GM12865 (cell line): Measurements from ENCODE around the gene MGAT1.

Experiments used
- DNase-seq: peaks from one replicate; pipeline ENCODE4 v3.0.0; 2010; ENCODE audit warnings: low read depth
- H3K4me3 ChIP-seq: 2 replicates; pipeline ENCODE4 v1.5.1; 2011; ENCODE audit warnings: mild to moderate bottlenecking, low read depth, low read length, control low read depth
- CTCF ChIP-seq: IDR thresholded peaks from 2 replicates; pipeline ENCODE4 v1.5.1; 2011; ENCODE audit warnings: low read length, control low read depth, low read depth, inconsistent platforms; ENCODE audit not compliant: insufficient read depth; ENCODE audit errors: missing control alignments

The MGAT1 gene

GRCh38 chr5:180806351-180807011, 3.9 kb upstream of the MGAT1 start:
- H3K4me3 ChIP-seq, result peak overlapping the region; percentile 90
- TF ChIP-seq CTCF, result no peak
- no peak for DNase-seq

- H3K4me3 ChIP-seq, result peak overlapping the region; percentile 87
- DNase-seq, result no peak
- TF ChIP-seq CTCF, result no peak
These were observed 1.6 kb upstream of the MGAT1 start for GRCh38 chr5:180804129-180804618.

DNA sequence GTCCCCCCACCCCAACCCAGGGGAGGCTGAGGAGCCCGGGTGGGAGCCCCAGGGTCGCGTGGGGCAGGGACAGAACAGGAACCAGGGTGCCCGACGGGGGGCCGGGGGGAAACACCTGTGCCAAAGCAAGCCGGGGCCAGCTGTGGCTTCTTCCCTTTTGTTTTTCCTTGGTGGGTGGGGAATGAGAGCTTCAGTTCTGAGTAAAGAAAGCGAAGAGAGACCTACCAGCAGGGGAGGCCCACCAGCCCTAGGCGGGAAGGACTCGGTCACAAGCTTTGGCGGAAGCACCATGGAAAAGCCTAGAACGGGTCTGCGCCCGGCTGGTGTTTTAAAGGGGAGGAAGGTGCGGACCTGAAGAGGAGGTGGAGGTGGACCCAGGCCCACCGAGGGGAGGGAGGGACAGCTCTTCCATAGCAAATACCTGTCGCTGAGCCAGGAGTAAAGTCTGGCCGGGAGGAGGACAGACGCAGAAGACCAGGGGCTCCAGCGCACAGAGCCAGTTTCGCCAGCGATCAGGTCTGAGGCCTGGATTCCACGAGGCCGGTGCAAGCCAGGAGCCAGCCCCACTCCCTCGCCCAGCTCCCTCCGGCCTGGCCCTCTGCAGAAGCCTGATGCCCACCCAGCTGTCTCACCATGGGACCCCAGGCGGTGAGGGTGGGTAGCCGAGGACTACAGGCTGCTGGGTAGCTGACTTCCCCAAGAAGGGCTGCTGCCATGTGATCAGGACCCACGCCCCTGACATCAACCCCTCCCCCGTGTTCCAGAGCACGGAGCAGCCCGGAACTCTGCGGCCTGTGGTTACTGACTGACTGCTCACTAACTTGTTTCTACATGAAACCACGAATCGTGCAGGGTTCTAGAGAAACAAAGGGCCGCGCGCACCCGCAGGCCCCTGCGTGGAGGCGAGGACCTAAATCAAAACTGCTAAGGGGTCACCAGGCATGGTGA, 849 bp upstream of the MGAT1 start:
- peak; percentile 95 for DNase-seq
- TF ChIP-seq CTCF, result no peak
- peak overlapping the region; percentile 87 for H3K4me3 ChIP-seq

DNA sequence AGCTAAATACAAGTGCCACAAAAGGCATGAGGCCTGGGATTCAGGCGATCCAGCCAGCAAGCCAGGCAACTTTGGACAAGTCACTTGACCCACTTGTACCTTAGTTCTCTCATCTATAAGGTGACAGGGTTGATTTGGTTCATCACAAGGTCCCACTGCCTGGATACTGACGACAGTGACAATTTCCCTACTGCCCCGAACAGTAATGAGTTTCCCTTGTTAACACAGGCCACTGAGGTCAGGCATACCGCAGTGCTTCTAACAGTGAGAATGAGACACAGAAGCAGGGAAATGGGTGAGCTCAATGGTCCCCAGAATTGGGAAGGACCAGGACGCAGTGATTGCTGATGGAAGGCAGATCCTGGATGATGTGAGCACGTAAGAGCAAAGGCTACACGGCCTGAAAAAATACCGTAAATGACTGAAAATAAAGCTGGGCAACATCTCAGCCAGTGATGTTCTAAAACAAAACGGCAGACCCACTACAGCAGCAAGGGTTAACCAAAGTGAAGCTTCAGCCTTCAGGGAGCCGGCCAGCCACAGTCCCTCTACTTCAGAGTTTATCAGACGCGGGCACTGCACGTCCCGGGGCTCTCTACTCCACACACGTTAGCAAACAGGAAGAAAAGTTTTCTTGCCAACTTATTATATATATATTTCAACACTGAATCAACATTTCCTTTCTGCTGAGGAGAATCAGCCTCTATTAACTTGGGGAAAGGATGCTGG, 846 bp downstream of the MGAT1 start:
- no peak for TF ChIP-seq CTCF
- H3K4me3 ChIP-seq, result peak overlapping the region; percentile 75
- no peak for DNase-seq

GRCh38 chr5:180799902-180800801, 2.5 kb downstream of the MGAT1 start:
- no peak for TF ChIP-seq CTCF
- no peak for DNase-seq
- no peak overlapping the region for H3K4me3 ChIP-seq

DNA sequence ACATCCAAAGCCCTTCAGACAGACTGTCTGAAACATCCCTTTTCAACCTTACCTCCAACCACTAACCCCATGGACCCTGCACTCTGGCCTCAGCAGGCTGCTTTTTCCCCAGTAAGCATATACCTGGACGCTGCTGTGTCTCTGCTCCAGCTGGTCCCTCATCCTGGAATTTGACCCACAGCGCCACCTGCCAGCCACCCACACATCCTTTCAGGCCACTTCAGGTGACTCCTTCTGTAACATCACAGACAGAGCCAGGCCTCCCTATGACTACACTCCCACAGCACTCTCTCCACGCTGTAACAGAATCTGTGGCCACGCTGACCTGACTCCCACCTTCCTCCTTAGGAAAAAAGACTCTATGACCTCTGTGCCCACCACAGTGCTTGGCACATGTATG, 3.4 kb downstream of the MGAT1 start:
- TF ChIP-seq CTCF, result peak; percentile 10
- no peak overlapping the region for H3K4me3 ChIP-seq
- no peak for DNase-seq
